CD4-positive, alpha-beta memory T cell (primary cell): ENCODE results near the gene PRR30. TPM values are rescaled to one million over a fixed set of nuclear protein-coding genes. Genes with fewer than 3 reads are reported as not detected.

Experiments
- polyA plus RNA-seq, 2 donors: library from polyadenylated mRNA; unstranded; fragments of 300-500 nt; fragmentation: Illumina TruSeq; gene quantifications; one replicate each; pipeline ENCODE4 v1.2.3, GENCODE V29; 2021
- total RNA-seq, 2 experiments: library from RNA; stranded (reverse); gene quantifications; one replicate each; pipeline ENCODE4 v1.2.3, GENCODE V29; 2021

PRR30 gene
- total and polyA plus RNA-seq, 4 experiments from 2014 or later, result not detected

Other genes with a start within 250 kb of the PRR30 start
- 1 to 10 TPM; 3.4 to 3.6 TPM for gene MAPRE3, start 168.8 kb downstream of the PRR30 start, total RNA-seq
- gene MAPRE3, start 168.8 kb downstream of the PRR30 start, polyA plus RNA-seq, result 1 to 10 TPM; 1.3 to 2.5 TPM
- 10 to 100 TPM; 97.3 to 99.8 TPM for gene TMEM214, start 106.4 kb downstream of the PRR30 start, total RNA-seq
- gene TMEM214, start 106.4 kb downstream of the PRR30 start, polyA plus RNA-seq, result 10 to 100 TPM; 25.6 to 34.5 TPM
- gene AGBL5, start 87.7 kb downstream of the PRR30 start, total RNA-seq, result 10 to 100 TPM; 12.2 to 14.9 TPM
- 1 to 10 TPM; 7.4 to 9.3 TPM for gene AGBL5, start 87.7 kb downstream of the PRR30 start, polyA plus RNA-seq
- gene OST4, start 67.8 kb downstream of the PRR30 start, total RNA-seq, result 100 to 1,000 TPM; 269 to 296 TPM
- 100 to 1,000 TPM; 877 to 958 TPM for gene OST4, start 67.8 kb downstream of the PRR30 start, polyA plus RNA-seq
- under 1 TPM; 0.33 to 0.81 TPM for gene EMILIN1, start 60.8 kb downstream of the PRR30 start, total RNA-seq
- under 1 TPM; 0.35 to 0.67 TPM for gene EMILIN1, start 60.8 kb downstream of the PRR30 start, polyA plus RNA-seq
- 1 to 10 TPM; 6.0 to 8.6 TPM for gene KHK, start 52.6 kb downstream of the PRR30 start, total RNA-seq
- 1 to 10 TPM; 6.3 to 8.2 TPM for gene KHK, start 52.6 kb downstream of the PRR30 start, polyA plus RNA-seq
- gene CGREF1, start 20.3 kb downstream of the PRR30 start, total RNA-seq, result under 1 TPM in 1 of 2 experiments, not detected in 1; 0.47 TPM
- gene CGREF1, start 20.3 kb downstream of the PRR30 start, polyA plus RNA-seq, result under 1 TPM in 1 of 2 donors, not detected in 1; 0.36 TPM
- 1 to 10 TPM; 1.3 to 2.1 TPM for gene ABHD1, start 15.6 kb downstream of the PRR30 start, total RNA-seq
- gene ABHD1, start 15.6 kb downstream of the PRR30 start, polyA plus RNA-seq, result 1 to 10 TPM in 1 of 2 donors, under 1 TPM in 1; 0.49 to 1.1 TPM
- 10 to 100 TPM; 64.5 to 65.3 TPM for gene PREB, start 4.8 kb downstream of the PRR30 start, total RNA-seq
- gene PREB, start 4.8 kb downstream of the PRR30 start, polyA plus RNA-seq, result 10 to 100 TPM; 65.5 to 74.2 TPM
- not detected for gene TCF23, start 9.6 kb upstream of the PRR30 start, total RNA-seq
- not detected for gene TCF23, start 9.6 kb upstream of the PRR30 start, polyA plus RNA-seq
- gene ATRAID, start 72.6 kb upstream of the PRR30 start, total RNA-seq, result 100 to 1,000 TPM; 103 to 109 TPM
- 100 to 1,000 TPM; 279 to 443 TPM for gene ATRAID, start 72.6 kb upstream of the PRR30 start, polyA plus RNA-seq
- gene SLC5A6, start 72.9 kb upstream of the PRR30 start, total RNA-seq, result 10 to 100 TPM; 21.9 to 25.1 TPM
- gene SLC5A6, start 72.9 kb upstream of the PRR30 start, polyA plus RNA-seq, result 10 to 100 TPM; 18.9 to 21.7 TPM
- gene CAD, start 78.0 kb upstream of the PRR30 start, total RNA-seq, result 10 to 100 TPM; 47.6 to 49.3 TPM
- 10 to 100 TPM; 11.3 to 24.1 TPM for gene CAD, start 78.0 kb upstream of the PRR30 start, polyA plus RNA-seq
- gene SLC30A3, start 123.6 kb upstream of the PRR30 start, total RNA-seq, result not detected
- not detected for gene SLC30A3, start 123.6 kb upstream of the PRR30 start, polyA plus RNA-seq
- gene DNAJC5G, start 136.0 kb upstream of the PRR30 start, total RNA-seq, result not detected
- gene DNAJC5G, start 136.0 kb upstream of the PRR30 start, polyA plus RNA-seq, result not detected
- gene TRIM54, start 143.0 kb upstream of the PRR30 start, total RNA-seq, result under 1 TPM in 1 of 2 experiments, not detected in 1; 0.17 TPM
- gene TRIM54, start 143.0 kb upstream of the PRR30 start, polyA plus RNA-seq, result not detected
- gene UCN, start 169.0 kb upstream of the PRR30 start, total RNA-seq, result 1 to 10 TPM; 5.1 to 5.4 TPM
- under 1 TPM in 1 of 2 donors, not detected in 1; 0.84 TPM for gene UCN, start 169.0 kb upstream of the PRR30 start, polyA plus RNA-seq
- gene MPV17, start 183.7 kb upstream of the PRR30 start, total RNA-seq, result 10 to 100 TPM; 89.3 to 93.3 TPM
- 100 to 1,000 TPM; 125 to 162 TPM for gene MPV17, start 183.7 kb upstream of the PRR30 start, polyA plus RNA-seq
- 10 to 100 TPM; 82.9 to 90.8 TPM for gene GTF3C2, start 217.4 kb upstream of the PRR30 start, total RNA-seq
- 10 to 100 TPM; 37.7 to 51.8 TPM for gene GTF3C2, start 217.4 kb upstream of the PRR30 start, polyA plus RNA-seq
- gene EIF2B4, start 230.9 kb upstream of the PRR30 start, total RNA-seq, result 10 to 100 TPM; 48.4 to 56.0 TPM
- gene EIF2B4, start 230.9 kb upstream of the PRR30 start, polyA plus RNA-seq, result 10 to 100 TPM; 33.4 to 35.1 TPM
- 100 to 1,000 TPM; 122 to 130 TPM for gene SNX17, start 231.2 kb upstream of the PRR30 start, total RNA-seq
- gene SNX17, start 231.2 kb upstream of the PRR30 start, polyA plus RNA-seq, result 100 to 1,000 TPM; 178 to 304 TPM
- gene ZNF513, start 241.3 kb upstream of the PRR30 start, total RNA-seq, result 10 to 100 TPM; 17.6 to 20.1 TPM
- 1 to 10 TPM; 3.7 to 6.3 TPM for gene ZNF513, start 241.3 kb upstream of the PRR30 start, polyA plus RNA-seq